ENCODE measurements around the gene MACROD2.

MACROD2 gene

GRCh38 chr20:14582855-14583254 lies 587.5 kb downstream of the MACROD2 start:
- DNase-seq (ENCODE audit: low spot score), result no peak

DNA sequence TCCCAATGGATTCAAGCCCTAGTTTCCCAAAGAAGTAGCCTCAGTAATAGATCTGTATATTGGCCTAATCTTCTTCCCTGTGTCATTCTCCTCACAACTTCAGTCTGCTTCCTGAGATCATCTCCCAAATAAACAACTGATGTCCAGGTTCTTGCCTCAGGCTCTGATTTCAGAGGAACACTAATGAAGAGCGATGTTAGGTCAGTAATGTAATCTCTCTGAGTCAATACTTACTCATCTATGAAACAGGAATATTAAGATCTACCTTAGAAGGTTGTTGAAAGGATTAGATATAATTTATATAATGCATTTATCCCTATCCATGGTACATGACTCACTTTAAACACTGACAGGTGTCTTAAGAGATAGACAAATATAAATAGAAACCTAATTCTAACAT lies 588.1 kb downstream of the MACROD2 start:
- no peak for DNase-seq (ENCODE audit: low spot score)

GRCh38 chr20:14589383-14589782 lies 594.1 kb downstream of the MACROD2 start:
- DNase-seq (ENCODE audit: low spot score), result no peak

DNA sequence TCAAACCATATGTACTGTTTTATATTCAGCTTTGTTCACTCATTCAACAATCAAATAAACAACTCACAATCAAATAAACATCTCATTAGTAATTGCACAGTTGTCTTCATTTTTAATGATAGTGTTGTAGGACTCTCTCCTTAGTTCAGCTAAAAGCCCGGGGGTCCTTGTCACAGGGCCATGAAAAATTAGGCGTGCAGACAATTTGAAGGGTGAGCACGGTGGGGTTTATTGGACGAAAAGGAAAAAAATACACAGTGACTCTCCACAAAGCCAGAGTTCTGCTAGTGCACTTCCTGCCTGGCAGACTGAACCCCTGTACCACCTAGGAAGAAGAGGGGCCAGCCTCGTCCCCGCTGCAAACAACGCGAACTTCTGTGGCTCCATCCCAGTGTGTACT lies 599.7 kb downstream of the MACROD2 start:
- DNase-seq (ENCODE audit: low spot score), result no peak

- no peak for DNase-seq (ENCODE audit: low spot score)
Measured at GRCh38 chr20:14597206-14597715, 601.9 kb downstream of the MACROD2 start.

DNA sequence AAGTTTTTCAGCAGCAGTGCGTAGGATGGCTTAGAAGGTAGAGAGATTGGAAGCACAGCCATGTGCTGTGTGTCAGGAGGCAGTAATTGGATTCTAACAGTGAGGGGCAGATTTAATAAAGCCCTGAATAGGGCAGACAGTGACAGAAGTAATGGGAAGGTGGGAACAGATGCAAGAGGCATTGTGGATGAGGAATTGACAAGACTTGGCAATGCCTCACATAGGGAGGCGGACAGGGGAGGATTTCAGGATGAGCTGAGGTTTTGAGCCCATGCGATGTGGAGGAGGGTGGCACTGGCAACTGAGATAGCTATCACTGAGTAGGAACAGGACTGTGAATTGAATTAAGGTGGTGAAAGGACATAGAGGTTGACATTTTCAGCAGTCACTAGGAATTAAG lies 604.3 kb downstream of the MACROD2 start:
- no peak for DNase-seq (ENCODE audit: low spot score)

DNA sequence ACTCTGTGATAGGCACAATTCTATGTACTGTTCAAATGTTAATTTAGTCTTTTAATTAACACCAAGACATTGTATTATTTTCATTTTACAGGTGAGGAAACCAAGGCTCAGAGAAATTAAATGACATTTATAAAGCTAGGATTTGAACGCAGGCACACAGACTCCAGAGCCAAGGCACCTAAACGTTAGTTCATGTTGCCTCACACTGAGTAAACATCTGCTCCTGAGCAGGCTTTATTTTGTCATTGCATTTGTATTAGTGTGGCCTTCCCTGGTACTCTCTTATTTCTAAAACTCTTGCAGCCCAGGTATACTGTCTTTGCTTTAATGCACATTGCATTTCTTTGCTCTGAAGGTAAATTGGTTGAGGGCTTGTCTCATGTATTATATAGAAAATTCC lies 605.2 kb downstream of the MACROD2 start:
- no peak for DNase-seq (ENCODE audit: low spot score)

DNA sequence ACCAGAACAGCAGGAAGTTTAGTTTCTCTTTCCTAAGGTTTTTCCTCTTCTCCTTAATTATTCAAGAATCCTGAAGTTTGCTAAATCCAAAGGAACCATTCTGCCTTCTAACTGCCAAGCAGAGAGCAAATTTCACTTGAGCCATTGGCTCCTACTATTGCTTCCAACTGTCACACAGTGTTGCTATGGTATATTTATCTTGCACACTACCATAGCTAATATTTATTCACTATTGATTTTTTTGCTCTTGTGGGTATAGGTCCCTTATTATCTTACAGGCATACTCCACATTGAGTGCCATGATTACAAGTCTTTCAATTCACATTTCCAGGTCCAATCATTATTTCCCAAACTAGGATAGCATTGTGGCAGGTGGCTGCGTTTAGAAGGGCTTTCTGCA lies 608.8 kb downstream of the MACROD2 start:
- DNase-seq (ENCODE audit: low spot score), result no peak

DNA sequence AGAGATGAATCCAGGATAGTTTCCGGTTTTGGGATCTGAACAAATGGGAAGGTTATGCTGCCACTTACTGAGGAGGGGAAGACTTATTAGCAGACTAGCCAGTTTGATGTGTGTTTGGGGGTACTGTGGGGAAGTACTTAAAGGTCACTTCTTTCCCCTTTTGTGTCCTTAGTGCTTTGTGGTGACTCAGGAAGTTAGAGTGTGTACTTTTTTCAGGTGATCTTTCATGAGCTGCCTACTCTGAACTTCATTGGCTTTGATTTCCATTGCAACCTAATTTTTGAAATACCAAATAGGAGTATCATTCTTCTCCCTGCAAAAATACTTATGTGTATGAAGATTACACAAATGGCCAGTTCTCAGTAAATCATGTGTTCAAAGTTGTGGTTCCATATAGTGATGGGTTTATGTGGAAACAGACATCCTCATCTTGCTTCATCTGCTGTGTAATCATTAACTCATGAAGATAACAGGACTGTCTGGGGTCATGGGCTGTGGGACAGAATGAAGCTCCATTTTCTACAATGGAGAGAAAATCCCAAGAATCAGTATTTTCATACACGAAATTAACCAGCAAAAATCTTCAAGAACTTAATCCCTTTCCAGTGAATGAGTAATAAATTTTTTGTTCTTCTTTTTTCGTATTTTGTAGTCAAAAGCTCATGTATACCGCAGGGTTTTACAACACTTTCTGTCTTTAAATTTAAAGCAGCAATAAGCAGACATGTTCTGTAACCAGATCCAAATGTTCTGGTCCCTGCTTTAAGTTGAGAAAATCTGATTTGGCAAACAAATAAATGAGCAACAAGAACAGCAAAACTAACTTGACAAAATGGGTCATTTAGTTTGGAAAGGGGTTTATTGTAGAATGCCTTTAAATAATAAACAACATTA lies 614.3 kb downstream of the MACROD2 start:
- DNase-seq (ENCODE audit: low spot score), result no peak

DNA sequence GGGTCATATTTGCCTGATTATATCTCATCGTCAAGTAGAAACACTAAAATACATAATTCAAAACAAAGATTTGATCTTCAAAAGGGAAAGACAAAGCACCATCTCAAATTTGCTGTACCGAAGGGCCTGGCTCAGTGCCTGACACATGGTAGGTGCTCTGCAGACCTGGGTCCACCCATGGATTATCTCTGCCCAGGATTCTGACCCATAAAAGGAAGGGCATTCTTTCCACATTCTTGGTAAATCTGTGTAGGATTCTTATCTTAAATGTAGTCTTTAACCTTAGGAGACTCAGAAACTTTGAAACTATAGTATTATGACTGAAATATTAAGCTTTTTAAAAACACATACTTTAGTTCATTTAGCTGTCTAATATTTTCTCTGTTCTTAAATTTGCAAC lies 616.2 kb downstream of the MACROD2 start:
- no peak for DNase-seq (ENCODE audit: low spot score)

DNA sequence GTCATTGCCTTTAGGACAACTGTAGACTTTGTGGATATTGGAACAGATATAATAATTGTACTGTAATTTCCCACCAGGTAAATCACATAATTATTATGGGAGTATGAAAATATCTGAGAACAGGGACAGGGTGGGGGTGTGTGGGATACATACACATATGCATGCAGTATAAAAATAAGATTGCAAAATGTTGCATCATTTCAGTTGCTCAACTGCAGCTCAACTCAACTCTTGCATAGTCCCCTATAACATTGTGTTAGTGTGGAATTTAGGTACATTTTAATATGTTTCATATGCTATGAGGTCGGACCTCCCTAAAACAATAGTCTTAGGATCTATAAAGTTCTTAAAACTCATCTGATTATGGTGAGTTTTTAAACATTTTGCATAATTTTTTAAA lies 617.1 kb downstream of the MACROD2 start:
- DNase-seq (ENCODE audit: low spot score), result no peak

DNA sequence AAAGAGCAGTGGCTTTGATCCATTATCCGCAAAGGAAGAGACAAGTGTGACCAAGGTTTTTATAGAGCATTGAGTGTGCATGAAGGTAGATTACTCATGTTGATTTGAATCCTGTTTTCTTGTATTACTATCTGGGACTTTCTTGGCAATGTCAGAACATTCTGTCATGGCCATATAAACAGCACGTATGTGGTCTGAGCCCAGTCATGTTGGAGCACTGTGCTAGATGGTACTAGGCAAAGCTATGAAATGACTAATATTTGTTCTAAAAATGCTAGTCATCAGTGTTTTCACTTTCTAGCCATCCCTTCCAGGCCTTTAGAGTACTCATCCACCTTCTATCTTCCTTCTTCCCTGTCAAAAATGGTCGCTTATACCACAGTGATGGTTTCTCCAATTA lies 620.7 kb downstream of the MACROD2 start:
- no peak for DNase-seq (ENCODE audit: low spot score)

- DNase-seq (ENCODE audit: low spot score), result no peak
Measured at GRCh38 chr20:14617123-14617522, 621.8 kb downstream of the MACROD2 start.

GRCh38 chr20:14619411-14619810 lies 624.1 kb downstream of the MACROD2 start:
- DNase-seq (ENCODE audit: low spot score), result no peak

- DNase-seq (ENCODE audit: low spot score), result no peak
Measured at GRCh38 chr20:14622796-14623195, 627.5 kb downstream of the MACROD2 start.

DNA sequence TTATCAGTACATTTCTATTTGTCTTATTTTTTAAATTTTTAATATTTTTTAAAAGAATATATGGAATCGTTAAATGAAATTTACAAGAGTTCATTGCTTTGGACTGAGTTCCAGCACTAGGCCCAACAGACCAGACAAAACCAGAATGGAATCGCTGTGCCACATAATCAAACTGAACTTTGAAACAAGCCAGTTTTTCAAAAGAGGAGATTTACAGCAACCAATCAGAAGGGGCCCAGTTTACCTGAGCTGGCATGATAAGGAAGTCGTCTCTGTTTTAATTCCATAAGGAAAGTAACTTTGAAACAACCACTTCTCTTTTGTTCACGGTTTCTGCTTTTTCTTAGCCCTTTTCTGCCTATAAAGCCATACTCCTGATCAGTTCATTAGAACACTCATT lies 635.7 kb downstream of the MACROD2 start:
- DNase-seq (ENCODE audit: low spot score), result no peak

DNA sequence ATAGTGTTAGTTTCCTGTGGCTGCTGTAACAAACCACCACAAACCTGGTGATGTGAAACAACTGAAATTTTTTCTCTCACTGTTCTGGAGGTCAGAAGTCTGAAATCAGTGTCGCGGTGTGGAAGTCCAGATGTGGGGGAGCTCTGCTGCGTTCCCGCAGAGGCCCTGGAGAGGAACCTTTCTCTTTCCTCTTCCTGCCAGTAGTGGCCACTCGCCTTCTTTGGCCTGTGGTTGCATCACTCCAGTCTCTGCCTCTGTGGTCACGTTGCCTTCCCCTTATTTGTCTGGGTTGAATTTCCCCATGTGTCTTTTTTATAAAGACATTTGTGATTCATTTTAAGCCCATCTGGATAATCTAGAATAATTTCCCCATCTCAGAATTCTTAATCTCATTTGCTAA lies 637.6 kb downstream of the MACROD2 start:
- DNase-seq (ENCODE audit: low spot score), result no peak

DNA sequence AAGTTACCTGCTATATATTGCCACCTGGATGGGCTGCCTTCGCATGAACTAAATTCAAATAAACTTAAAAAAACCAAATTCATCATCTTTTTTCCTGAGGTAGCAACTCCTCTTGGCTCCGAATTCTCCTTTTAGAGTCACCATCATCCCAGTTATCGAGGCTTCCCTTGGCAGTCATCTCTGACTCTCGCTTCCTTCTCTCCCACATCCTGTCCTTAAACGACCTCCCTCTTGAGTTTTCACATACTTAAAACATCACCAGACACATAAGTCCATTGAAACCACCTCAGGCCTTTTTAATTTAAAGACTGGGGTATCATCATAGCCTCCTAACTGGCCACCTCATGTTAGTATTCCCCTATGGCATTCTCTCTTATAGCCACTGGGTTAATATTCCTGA lies 638.2 kb downstream of the MACROD2 start:
- no peak for DNase-seq (ENCODE audit: low spot score)

DNA sequence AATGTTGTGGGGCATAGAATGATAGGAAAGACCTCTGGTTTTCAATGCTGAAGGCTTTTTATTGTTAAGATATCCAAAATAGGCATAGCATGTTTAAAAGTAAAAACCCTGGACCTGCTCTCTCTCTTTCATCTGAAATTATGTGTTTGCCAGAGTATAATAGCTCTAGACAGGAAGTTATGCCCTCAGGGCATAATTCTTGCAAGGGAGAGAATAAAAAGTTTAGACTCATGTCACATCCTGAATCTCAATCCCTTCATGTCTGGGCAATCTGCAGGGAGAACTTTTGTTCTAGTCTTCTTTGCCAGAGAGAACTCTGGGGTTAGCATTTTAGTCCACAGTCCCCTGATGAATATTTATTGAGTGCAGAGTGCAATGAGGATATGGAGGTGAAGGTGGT lies 639.3 kb downstream of the MACROD2 start:
- DNase-seq (ENCODE audit: low spot score), result no peak

GRCh38 chr20:14637441-14637840 lies 642.1 kb downstream of the MACROD2 start:
- DNase-seq (ENCODE audit: low spot score), result no peak

DNA sequence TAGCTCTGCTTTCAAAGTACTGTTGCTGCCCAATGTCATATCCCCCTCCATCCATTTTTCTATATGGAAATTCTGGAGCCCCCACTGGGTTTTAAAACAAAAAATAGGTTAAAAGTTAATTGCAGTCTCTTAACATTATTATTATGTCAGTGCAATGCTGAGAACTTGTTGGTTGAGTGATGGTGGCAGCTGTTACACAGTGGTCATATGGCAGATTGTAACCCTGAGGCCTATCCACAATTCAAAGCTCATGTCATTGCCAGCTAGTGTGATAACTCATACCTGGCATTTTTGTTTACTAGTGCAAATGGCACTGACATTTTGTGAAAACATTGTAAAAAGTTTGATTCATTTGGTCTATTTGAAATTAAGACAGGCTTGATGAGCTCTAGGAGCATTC lies 647.8 kb downstream of the MACROD2 start:
- no peak for DNase-seq (ENCODE audit: low spot score)

DNA sequence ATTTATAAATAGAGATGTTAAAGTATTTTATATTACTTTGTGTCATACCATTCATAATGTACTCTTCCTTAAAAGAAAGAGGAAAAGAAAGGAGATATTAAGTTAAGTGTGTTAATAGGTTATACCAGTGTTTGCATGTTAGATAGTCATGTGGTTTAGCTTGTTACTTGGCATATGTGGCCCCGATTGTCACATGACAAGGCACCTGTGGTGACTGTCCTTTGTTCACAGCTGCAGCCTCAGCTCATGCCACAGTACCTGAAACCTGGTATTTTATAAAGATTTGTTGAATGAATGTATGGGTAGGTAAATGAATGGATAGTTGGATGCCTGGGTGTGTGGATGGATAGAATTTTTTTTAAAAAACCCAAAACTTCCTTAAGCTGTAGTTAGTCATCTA lies 648.2 kb downstream of the MACROD2 start:
- DNase-seq (ENCODE audit: low spot score), result no peak

DNA sequence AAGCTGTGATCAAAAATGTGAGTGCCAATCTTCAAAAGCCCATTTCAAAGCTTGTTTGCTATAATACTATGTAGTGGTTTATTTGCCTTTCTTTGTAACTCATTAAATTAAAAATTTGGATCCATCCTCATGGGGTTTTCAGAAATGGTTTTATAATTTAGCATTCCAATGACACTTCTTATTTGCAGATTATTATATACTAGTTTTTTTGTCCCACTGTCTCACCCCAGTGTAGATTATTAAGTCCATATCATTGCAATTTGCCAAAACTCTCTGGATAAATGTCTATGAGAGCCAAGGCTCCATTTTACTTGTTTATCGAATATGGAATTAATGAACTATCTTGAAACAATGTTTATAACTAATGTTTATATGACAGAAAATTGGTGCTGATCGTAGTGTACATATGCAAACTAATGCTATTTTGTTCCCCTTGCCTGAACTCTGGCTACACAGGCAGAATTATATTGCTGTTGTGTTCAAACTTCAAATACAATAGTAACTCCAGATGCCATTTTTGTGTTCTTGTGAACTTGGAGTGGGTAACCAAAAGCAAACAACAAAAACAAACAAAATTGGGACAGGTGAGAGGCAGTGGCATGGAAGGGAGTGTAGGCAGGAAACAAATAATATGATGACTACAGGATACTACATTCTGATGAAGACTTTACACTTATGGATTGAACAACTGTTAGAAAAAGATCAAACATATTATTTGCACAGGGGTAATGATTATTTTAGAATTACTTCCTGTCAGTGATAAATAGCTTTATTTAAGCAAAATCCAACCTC lies 649.2 kb downstream of the MACROD2 start:
- no peak for DNase-seq (ENCODE audit: low spot score)

Measured in D341Med (cell line).